ENCODE measurements around the gene SPRED1.
"Not testable (repeated sequence)": the region's sequence is repeated elsewhere in the genome, so short reads cannot be mapped to it uniquely, and the experiment has no call there.

SPRED1 gene

DNA sequence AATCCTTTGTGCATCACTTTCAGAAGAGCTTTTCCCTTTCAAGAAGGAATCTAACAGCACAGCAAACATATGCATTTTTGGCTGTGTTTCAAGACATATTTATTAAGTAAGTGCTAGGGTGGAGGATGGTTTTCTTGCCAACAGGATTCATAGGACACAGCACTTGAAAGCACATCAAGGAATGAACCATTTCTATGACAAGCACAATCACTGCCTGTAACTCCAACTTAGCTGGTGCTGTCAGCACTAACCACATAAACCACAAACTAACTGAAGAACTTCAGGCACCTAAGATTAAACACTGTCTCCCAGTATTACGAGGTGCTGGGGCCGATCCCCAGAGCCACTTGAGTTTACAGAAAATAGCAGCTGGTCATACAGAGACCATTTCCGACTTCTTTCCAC lies 35.4 kb upstream of the SPRED1 start:
- H3K4me1 ChIP-seq (ENCODE audit: insufficient read depth, low read length): peaks cover 22% of the 10 kb centered on the region
- no peak overlapping the region for H3K4me3 ChIP-seq (ENCODE audit: low read depth in 1 of 2, low read length in 2 of 2)
- no peaks in the 10 kb centered on the region for H3K36me3 ChIP-seq (ENCODE audit: insufficient read depth, low read length)
- H3K27me3 ChIP-seq (ENCODE audit: control insufficient read depth in 1 of 2, insufficient read depth in 2 of 2, low read length in 2 of 2): no peaks in the 10 kb centered on the region
- H3K9me3 ChIP-seq (ENCODE audit: low read length): no peaks in the 10 kb centered on the region
- no peak overlapping the region for H3K9ac ChIP-seq (ENCODE audit: low read length)
- H3K27ac ChIP-seq (ENCODE audit: low read depth, low read length): no peak overlapping the region

- Histone ChIP-seq H3K4me3 (ENCODE audit: low read depth in 1 of 2, low read length in 2 of 2) (no peak overlapping the region), H3K27me3 (ENCODE audit: control insufficient read depth in 1 of 2, insufficient read depth in 2 of 2, low read length in 2 of 2) (no peaks in the 10 kb centered on the region), H3K36me3 (ENCODE audit: insufficient read depth, low read length) (no peaks in the 10 kb centered on the region), H3K27ac (ENCODE audit: low read depth, low read length) (no peak overlapping the region), H3K9ac (ENCODE audit: low read length) (no peak overlapping the region), H3K4me1 (ENCODE audit: insufficient read depth, low read length) (peaks cover 16% of the 10 kb centered on the region), H3K9me3 (ENCODE audit: low read length) (no peaks in the 10 kb centered on the region)
These were observed 34.6 kb upstream of the SPRED1 start for GRCh38 chr15:38217788-38218609.

GRCh38 chr15:38220606-38221273 lies 31.9 kb upstream of the SPRED1 start:
- no peak overlapping the region for H3K27ac ChIP-seq (ENCODE audit: low read depth, low read length)
- no peaks in the 10 kb centered on the region for H3K36me3 ChIP-seq (ENCODE audit: insufficient read depth, low read length)
- no peak overlapping the region for H3K9ac ChIP-seq (ENCODE audit: low read length)
- H3K4me3 ChIP-seq (ENCODE audit: low read depth in 1 of 2, low read length in 2 of 2): no peak overlapping the region
- H3K9me3 ChIP-seq (ENCODE audit: low read length): no peaks in the 10 kb centered on the region
- no peaks in the 10 kb centered on the region for H3K27me3 ChIP-seq (ENCODE audit: control insufficient read depth in 1 of 2, insufficient read depth in 2 of 2, low read length in 2 of 2)
- peaks cover 16% of the 10 kb centered on the region for H3K4me1 ChIP-seq (ENCODE audit: insufficient read depth, low read length)

DNA sequence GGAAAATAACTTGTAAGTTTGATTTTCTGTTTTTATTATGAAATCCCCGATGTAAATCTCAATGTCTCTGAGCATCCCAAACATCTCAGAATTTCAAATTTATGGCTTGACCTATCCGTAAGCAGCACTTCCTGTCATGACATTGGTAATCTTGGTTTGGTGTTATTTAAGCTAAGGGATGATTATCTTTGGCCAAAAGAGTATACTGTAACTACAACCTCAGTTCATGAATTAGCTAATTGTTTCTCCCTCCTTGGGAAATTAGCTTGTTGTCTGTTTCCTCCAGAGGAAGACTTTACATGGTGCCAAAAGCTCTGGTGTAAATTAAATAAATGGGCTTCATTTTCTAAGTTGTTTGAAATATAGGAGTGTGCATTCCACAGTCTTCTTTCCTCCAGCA lies 28.1 kb upstream of the SPRED1 start:
- H3K36me3 ChIP-seq (ENCODE audit: insufficient read depth, low read length): no peaks in the 10 kb centered on the region
- no peak overlapping the region for H3K27ac ChIP-seq (ENCODE audit: low read depth, low read length)

GRCh38 chr15:38225381-38225780 lies 27.3 kb upstream of the SPRED1 start:
- H3K4me3 ChIP-seq (ENCODE audit: low read depth in 1 of 2, low read length in 2 of 2): no peak overlapping the region
- H3K4me1 ChIP-seq (ENCODE audit: insufficient read depth, low read length): no peaks in the 10 kb centered on the region
- no peaks in the 10 kb centered on the region for H3K9me3 ChIP-seq (ENCODE audit: low read length)
- no peaks in the 10 kb centered on the region for H3K36me3 ChIP-seq (ENCODE audit: insufficient read depth, low read length)
- H3K27me3 ChIP-seq (ENCODE audit: control insufficient read depth in 1 of 2, insufficient read depth in 2 of 2, low read length in 2 of 2): no peaks in the 10 kb centered on the region
- no peak overlapping the region for H3K9ac ChIP-seq (ENCODE audit: low read length)
- H3K27ac ChIP-seq (ENCODE audit: low read depth, low read length): no peak overlapping the region

More for the DNA sequence above, 28.1 kb upstream of the SPRED1 start:
- Histone ChIP-seq H3K9me3 (ENCODE audit: low read length) (no peaks in the 10 kb centered on the region), H3K4me1 (ENCODE audit: insufficient read depth, low read length) (no peaks in the 10 kb centered on the region), H3K4me3 (ENCODE audit: low read depth in 1 of 2, low read length in 2 of 2) (no peak overlapping the region), H3K9ac (ENCODE audit: low read length) (no peak overlapping the region), H3K27me3 (ENCODE audit: control insufficient read depth in 1 of 2, insufficient read depth in 2 of 2, low read length in 2 of 2) (no peaks in the 10 kb centered on the region)

DNA sequence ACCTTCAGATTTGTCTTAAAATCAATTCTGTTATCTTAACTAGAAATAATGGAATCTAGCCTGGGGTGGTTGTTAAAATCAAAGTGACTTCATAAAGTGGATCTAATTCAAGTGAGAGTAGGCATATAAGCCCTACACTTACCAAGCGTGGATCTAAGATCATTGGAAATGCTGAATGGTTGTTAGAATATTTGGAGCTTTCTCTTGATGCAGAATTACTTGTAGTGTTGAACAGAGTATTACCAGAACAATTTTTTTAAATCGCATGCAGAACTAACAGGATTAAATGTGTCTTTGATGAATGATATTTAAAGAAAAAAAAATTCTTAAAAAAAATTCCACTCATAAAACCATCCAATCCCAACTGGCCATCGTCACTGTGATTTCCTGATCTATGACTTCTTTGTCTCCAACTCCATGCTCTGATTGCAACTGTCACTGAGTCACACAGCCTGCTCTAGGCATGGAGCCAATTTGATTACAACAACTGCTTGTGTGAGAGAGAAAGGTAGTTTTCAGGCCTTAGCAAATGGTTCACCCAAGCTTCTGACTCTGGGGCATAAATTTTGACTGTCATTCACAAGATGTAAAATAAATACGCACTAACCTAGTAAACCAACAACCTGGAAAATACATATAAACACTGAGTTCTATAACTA lies 25.9 kb upstream of the SPRED1 start:
- Histone ChIP-seq H3K9me3 (ENCODE audit: low read length) (no peaks in the 10 kb centered on the region), H3K9ac (ENCODE audit: low read length) (no peak overlapping the region), H3K4me1 (ENCODE audit: insufficient read depth, low read length) (no peaks in the 10 kb centered on the region), H3K36me3 (ENCODE audit: insufficient read depth, low read length) (no peaks in the 10 kb centered on the region), H3K4me3 (ENCODE audit: low read depth in 1 of 2, low read length in 2 of 2) (no peak overlapping the region), H3K27me3 (ENCODE audit: control insufficient read depth in 1 of 2, insufficient read depth in 2 of 2, low read length in 2 of 2) (no peaks in the 10 kb centered on the region), H3K27ac (ENCODE audit: low read depth, low read length) (no peak overlapping the region)

DNA sequence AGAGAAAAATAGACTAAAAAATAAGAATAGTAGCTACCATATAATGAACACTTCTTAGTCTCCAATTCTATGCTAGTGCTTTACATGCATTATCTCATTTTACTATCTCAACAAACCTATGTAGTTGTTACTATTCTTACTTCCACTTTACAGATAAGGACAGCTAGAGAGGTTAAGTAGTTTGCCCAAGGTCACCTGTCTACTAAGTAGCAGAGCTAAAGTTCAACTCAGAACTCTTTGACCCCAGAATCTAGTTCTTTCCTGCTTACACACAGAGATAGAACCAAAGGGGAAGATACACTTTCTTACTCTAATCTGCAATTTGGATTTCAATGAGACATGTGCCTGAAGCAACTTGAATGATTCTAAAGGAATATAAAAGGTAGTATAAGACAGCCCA lies 24.7 kb upstream of the SPRED1 start:
- H3K27ac ChIP-seq (ENCODE audit: low read depth, low read length): no peak overlapping the region
- no peaks in the 10 kb centered on the region for H3K4me1 ChIP-seq (ENCODE audit: insufficient read depth, low read length)
- no peaks in the 10 kb centered on the region for H3K9me3 ChIP-seq (ENCODE audit: low read length)
- no peak overlapping the region for H3K4me3 ChIP-seq (ENCODE audit: low read depth in 1 of 2, low read length in 2 of 2)
- H3K36me3 ChIP-seq (ENCODE audit: insufficient read depth, low read length): no peaks in the 10 kb centered on the region
- no peak overlapping the region for H3K9ac ChIP-seq (ENCODE audit: low read length)
- H3K27me3 ChIP-seq (ENCODE audit: control insufficient read depth in 1 of 2, insufficient read depth in 2 of 2, low read length in 2 of 2): no peaks in the 10 kb centered on the region

- H3K4me3 ChIP-seq (ENCODE audit: low read depth in 1 of 2, low read length in 2 of 2): no peak overlapping the region
- H3K36me3 ChIP-seq (ENCODE audit: insufficient read depth, low read length): no peaks in the 10 kb centered on the region
- H3K4me1 ChIP-seq (ENCODE audit: insufficient read depth, low read length): no peaks in the 10 kb centered on the region
- no peak overlapping the region for H3K27ac ChIP-seq (ENCODE audit: low read depth, low read length)
- no peaks in the 10 kb centered on the region for H3K9me3 ChIP-seq (ENCODE audit: low read length)
- H3K27me3 ChIP-seq (ENCODE audit: control insufficient read depth in 1 of 2, insufficient read depth in 2 of 2, low read length in 2 of 2): no peaks in the 10 kb centered on the region
- H3K9ac ChIP-seq (ENCODE audit: low read length): no peak overlapping the region
These were observed 24.0 kb upstream of the SPRED1 start for GRCh38 chr15:38228618-38229017.

DNA sequence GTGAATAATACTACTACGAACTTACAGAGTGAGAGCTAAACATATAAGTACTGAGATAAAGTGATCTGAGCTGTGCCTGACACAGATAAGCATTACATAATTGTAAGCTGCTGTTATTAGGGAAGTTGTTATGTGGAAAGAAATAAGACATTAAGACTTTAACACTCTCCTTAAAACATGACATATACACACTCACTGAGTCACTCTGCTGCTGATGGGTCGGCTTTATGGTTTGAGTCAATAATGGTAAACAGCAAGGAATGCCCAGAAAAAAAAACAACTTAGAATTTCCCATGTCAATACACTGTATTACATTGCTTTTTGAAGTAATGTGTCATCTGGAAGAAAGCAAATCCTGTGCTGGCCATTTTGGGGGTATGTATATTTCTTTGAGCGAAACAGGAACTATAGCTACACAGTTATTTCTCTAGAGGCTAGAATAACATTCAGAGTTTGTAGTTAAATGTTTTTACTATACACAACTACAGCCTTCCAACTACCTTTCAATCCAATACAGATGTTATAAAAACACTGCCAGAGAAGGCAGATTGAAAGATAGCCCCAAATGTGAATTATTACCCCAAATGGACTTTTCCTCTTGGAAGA lies 22.8 kb upstream of the SPRED1 start:
- Histone ChIP-seq H3K27ac (ENCODE audit: low read depth, low read length) (no peak overlapping the region), H3K4me1 (ENCODE audit: insufficient read depth, low read length) (no peaks in the 10 kb centered on the region), H3K27me3 (ENCODE audit: control insufficient read depth in 1 of 2, insufficient read depth in 2 of 2, low read length in 2 of 2) (no peaks in the 10 kb centered on the region), H3K9ac (ENCODE audit: low read length) (no peak overlapping the region), H3K36me3 (ENCODE audit: insufficient read depth, low read length) (no peaks in the 10 kb centered on the region), H3K4me3 (ENCODE audit: low read depth in 1 of 2, low read length in 2 of 2) (no peak overlapping the region), H3K9me3 (ENCODE audit: low read length) (no peaks in the 10 kb centered on the region)

DNA sequence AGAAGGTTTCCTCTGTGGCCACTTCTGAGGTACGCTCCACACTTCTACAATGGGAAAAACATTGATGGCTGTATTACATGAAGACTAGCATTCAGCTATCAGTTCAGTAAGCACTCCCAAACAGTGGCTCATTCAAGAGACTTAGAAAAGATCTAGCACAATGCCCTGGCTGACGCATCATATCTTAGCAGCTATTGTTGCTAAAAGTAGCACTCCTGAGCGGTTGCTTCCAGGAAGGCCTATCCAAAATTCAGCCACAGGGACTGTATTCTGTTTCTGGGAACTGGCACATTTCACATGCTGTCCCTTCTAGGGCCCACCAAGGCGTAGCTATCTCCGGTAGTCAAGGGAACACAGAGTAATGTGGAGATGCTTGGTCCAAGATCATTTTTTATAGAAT lies 21.2 kb upstream of the SPRED1 start:
- no peak overlapping the region for H3K4me3 ChIP-seq (ENCODE audit: low read depth in 1 of 2, low read length in 2 of 2)
- no peaks in the 10 kb centered on the region for H3K27me3 ChIP-seq (ENCODE audit: control insufficient read depth in 1 of 2, insufficient read depth in 2 of 2, low read length in 2 of 2)
- no peaks in the 10 kb centered on the region for H3K4me1 ChIP-seq (ENCODE audit: insufficient read depth, low read length)
- H3K36me3 ChIP-seq (ENCODE audit: insufficient read depth, low read length): no peaks in the 10 kb centered on the region
- no peak overlapping the region for H3K9ac ChIP-seq (ENCODE audit: low read length)
- no peak overlapping the region for H3K27ac ChIP-seq (ENCODE audit: low read depth, low read length)
- H3K9me3 ChIP-seq (ENCODE audit: low read length): no peaks in the 10 kb centered on the region

GRCh38 chr15:38237021-38237420 lies 15.6 kb upstream of the SPRED1 start:
- H3K36me3 ChIP-seq (ENCODE audit: insufficient read depth, low read length); H3K4me1 ChIP-seq (ENCODE audit: insufficient read depth, low read length); H3K9me3 ChIP-seq (ENCODE audit: low read length); H3K27ac ChIP-seq (ENCODE audit: low read depth, low read length); H3K9ac ChIP-seq (ENCODE audit: low read length); H3K27me3 ChIP-seq (ENCODE audit: control insufficient read depth in 1 of 2, insufficient read depth in 2 of 2, low read length in 2 of 2); H3K4me3 ChIP-seq (ENCODE audit: low read depth in 1 of 2, low read length in 2 of 2): not testable (repeated sequence)
